AG09319 (cell line): ENCODE measurements around the gene BRSK1.

Experiments
- DNase-seq: peaks from one replicate; pipeline ENCODE4 v3.0.0-alpha.2; 2010; ENCODE audit warnings: low read depth; ENCODE audit errors: extremely low read depth
- CTCF ChIP-seq: IDR thresholded peaks from 2 replicates; pipeline ENCODE4 v1.5.1; 2011; ENCODE audit warnings: low read depth, mild to moderate bottlenecking, inconsistent platforms, low read length, moderate library complexity

The BRSK1 gene

DNA sequence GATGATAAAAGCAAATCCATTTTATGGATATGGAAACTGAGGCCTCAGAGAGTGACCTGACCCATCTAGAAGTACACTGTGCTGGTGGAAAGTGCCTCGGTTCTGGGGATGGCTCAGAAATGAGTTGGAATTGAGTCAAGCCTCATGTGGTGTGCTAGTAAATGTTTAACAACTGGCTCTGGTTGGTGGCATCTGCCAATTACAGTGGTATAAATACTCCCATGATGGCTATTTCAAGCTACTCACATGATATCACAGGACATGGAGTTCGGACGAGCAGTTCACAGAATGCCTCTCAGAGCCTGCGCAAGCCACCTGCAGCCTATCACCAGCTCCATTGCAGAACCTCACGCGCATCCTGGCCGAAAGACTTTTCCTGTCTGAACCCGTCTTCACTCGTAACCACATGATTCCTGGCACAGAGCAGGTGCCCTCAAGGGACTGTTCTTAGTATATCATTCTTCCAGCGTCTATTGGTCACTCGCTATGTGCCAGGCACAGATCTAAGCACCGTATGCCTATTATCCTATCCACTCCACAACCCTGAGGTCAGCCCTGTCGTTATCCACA is 32.2 kb downstream of the BRSK1 start:
- no peak for DNase-seq
- TF ChIP-seq CTCF: no peak

GRCh38 chr19:55316646-55317045 is 32.8 kb downstream of the BRSK1 start:
- DNase-seq: no peak
- no peak for TF ChIP-seq CTCF

DNA sequence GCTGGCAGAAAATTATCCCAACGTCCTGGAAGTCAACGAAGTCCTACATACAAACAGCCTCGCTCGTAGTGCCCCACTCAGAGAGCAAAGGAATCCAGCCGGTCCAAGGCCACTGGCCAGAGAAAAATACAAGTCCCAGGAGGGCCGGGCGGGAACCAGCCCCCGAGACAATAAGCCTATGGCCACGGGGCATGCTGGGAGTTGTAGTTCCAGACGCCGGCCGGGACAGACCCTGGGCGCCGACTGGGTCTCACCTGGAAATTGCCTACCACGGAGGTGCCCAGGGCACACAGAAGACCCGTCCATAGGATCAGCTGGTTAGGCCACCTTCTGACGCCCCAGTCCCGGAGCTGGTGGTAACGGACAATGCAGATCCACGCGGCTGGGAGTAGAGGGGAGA is 36.0 kb downstream of the BRSK1 start:
- no peak for TF ChIP-seq CTCF
- no peak for DNase-seq

DNA sequence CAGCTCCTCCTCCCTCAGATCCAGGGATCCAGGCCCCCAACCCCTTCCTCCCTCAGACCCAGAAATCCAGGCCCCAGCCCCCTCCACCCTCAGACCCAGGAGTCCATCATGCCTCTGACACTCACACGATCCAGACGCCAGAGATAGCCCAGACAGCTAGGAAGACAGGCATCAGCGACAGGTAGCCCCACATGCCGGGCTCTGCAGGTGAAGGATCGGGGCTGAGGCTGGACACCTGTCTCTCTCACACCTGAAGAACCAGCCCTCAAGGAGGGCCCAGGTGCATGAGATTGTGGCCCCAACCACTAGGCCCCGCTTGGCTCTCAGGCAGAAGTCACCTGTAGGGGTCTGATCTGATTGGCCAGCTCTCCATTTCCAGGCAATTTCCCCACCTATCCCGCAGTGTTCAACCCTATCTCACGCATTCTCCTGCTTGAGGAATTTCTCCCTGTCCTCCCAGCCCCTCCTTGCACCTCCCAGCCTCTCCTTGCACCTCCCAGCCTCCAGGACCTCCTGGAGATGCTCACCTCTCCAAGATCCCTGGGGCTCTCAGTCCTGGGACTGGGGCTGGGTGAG is 37.1 kb downstream of the BRSK1 start:
- TF ChIP-seq CTCF: no peak

DNA sequence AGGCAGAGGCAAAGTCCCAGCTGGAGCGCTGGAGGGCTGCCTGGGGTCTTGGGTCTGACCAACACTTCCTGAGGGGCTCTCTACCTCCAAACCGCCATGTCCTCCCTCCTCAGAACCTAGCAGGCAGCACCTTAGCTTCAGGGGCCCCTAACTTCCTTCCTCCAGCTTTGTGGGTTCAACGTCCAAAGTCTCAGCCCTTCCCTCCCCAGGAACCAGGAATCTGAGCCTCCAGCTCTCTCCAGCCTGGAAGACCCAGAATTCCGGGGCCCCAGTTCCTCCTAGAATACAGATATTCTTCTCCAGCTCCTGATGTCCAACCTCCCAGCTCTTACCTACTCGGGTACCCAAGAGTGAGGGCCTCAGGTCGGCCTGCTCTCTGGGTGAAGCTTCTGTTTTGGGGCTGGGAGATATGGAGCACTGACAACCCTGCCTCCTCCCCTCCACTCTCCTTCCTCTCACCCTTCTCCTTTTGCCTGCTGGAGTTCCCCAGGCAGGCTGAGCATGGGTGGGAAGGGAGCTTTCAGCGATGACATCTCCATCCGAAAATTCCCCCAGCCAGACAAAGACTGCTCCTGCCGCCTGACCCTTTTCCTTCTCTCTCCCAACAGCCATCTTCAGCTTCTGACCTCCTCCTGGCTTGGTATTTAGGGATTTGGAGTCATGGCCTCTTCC is 37.8 kb downstream of the BRSK1 start:
- TF ChIP-seq CTCF: no peak
- DNase-seq: no peak

More for the DNA sequence above, 37.1 kb downstream of the BRSK1 start:
- DNase-seq: no peak

- DNase-seq: no peak
- no peak for TF ChIP-seq CTCF
Observed at GRCh38 chr19:55322204-55322885, 38.5 kb downstream of the BRSK1 start.

- no peak for TF ChIP-seq CTCF
- no peak for DNase-seq
Observed at GRCh38 chr19:55324662-55325061, 40.9 kb downstream of the BRSK1 start.
